ENCODE data around the gene PROK1. TPM values are rescaled to one million over a fixed set of nuclear protein-coding genes. Genes with fewer than 3 reads are reported as not detected.

PROK1 gene
- total and polyA plus RNA-seq, 2 of the 4 experiments (the other 2 are of a cell fraction): not detected

DNA sequence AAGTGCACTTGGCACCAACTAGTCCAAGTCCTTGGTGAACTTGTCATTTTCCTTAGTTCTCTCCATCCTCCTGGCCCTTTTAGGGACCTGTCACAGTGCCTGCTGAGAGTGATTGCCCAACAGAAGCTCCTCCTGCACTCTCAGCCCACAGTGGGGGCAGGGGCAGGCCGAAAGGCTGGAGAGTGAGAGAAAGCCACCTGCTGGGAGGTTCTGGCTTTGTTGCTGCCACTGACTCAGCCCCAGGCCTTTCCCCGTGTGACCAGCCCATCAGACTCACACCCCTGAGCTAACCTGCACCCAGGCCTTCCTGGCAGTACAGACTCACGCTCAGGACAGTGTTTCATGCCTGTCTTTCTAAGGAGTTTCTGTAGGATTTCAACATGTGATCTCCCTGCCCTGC is 17.1 kb upstream of the PROK1 start:
- no TSS peak for BruUV-seq (replicated peaks)

More for the DNA sequence above, 17.1 kb upstream of the PROK1 start:
- Histone ChIP-seq H4K91ac (ENCODE audit: insufficient read depth, low read depth, low read length) (no peak overlapping the region), H3K18ac (ENCODE audit: low read depth, low read length) (no peak overlapping the region), H3K36me3 (ENCODE audit: control insufficient read depth, insufficient read depth, low read length) (no peaks in the 10 kb centered on the region), H3K79me1 (ENCODE audit: low read depth in 1 of 2, low read length in 2 of 2) (no peaks in the 10 kb centered on the region), H3K4me2 (ENCODE audit: low read depth, low read length) (no peak overlapping the region), H3K27ac (ENCODE audit: insufficient read depth, low read length) (no peak overlapping the region), H4K5ac (ENCODE audit: low read depth, low read length) (no peak overlapping the region), H3K9me3 (ENCODE audit: control insufficient read depth, insufficient read depth, low read length) (no peaks in the 10 kb centered on the region), H2AK9ac (replicated peaks; ENCODE audit: low read depth, low read length, poor library complexity) (no peak overlapping the region), H3K9ac (ENCODE audit: low read depth, low read length) (no peak overlapping the region), H3K9me1 (ENCODE audit: insufficient read depth, low read length) (no peaks in the 10 kb centered on the region), H2BK5ac (ENCODE audit: low read depth, low read length, poor library complexity, severe bottlenecking) (no peak overlapping the region), H3K14ac (replicated peaks; ENCODE audit: low read depth, low read length) (no peak overlapping the region), H2BK120ac (ENCODE audit: low read depth, low read length) (no peak overlapping the region), H4K20me1 (ENCODE audit: insufficient read depth, low read length) (no peaks in the 10 kb centered on the region), H3K27me3 (ENCODE audit: control insufficient read depth, insufficient read depth, low read length) (peaks cover 48% of the 10 kb centered on the region), H3K56ac (ENCODE audit: extremely low read depth, insufficient read depth, low read length) (no peak overlapping the region), H3K4me1 (ENCODE audit: control insufficient read depth, insufficient read depth, low read length) (peaks cover 2% of the 10 kb centered on the region; the same call in 1 of the 2 replicates), H3K4me3 (ENCODE audit: insufficient read depth, low read depth, low read length) (no peak overlapping the region), H3K4ac (ENCODE audit: low read depth, low read length) (no peak overlapping the region), H3K23ac (ENCODE audit: low read depth, low read length) (no peak overlapping the region), H4K8ac (ENCODE audit: low read depth in 2 of 2, low read length in 2 of 2) (no peak overlapping the region), H2BK15ac (ENCODE audit: low read depth, low read length) (no peak overlapping the region), H2AFZ (replicated peaks; ENCODE audit: low read length, poor library complexity) (no peak overlapping the region), H2BK20ac (ENCODE audit: low read depth, low read length) (no peak overlapping the region), H2AK5ac (ENCODE audit: low read depth, low read length) (no peak overlapping the region)
- ChIA-PET CTCF (interaction anchor here (1.5 kb wide), 1 partner anchor 13 kb away, joined by 4 read pairs; no protein-coding TSS in a partner anchor), POLR2A (ENCODE audit: unreplicated experiment) (no interaction called here)
- ATAC-seq (ENCODE audit: low read depth): peak; percentile 46
- dilution Hi-C loops (cut with HindIII; ENCODE audit: low sequenced_read_pairs, unreplicated experiment): no loop called here
- DNase-seq: peak; percentile 20
- intact Hi-C loops (cut with micrococcal nuclease): no loop called here
- 0 out of 2 replicates have a peak, but pooled peaks have one; percentile 14 for TF ChIP-seq CTCF (conservative IDR thresholded peaks at IDR 0.05; ENCODE audit: low read depth, low read length)
- no peak for TF ChIP-seq MXI1 (IDR thresholded peaks at IDR 0.05; ENCODE audit: borderline replicate concordance, low read depth, low read length)
- peak; percentile 52 for TF ChIP-seq CEBPB (IDR thresholded peaks at IDR 0.05; ENCODE audit: low read depth, low read length)
- TF ChIP-seq RFX5 (IDR thresholded peaks at IDR 0.05; ENCODE audit: low read depth, low read length): no peak
- TF ChIP-seq RAD21 (IDR thresholded peaks at IDR 0.05; ENCODE audit: low read length): no peak
- TF ChIP-seq SMC3 (IDR thresholded peaks at IDR 0.05; ENCODE audit: low read depth, low read length): no peak
- TF ChIP-seq, protein P1, sequence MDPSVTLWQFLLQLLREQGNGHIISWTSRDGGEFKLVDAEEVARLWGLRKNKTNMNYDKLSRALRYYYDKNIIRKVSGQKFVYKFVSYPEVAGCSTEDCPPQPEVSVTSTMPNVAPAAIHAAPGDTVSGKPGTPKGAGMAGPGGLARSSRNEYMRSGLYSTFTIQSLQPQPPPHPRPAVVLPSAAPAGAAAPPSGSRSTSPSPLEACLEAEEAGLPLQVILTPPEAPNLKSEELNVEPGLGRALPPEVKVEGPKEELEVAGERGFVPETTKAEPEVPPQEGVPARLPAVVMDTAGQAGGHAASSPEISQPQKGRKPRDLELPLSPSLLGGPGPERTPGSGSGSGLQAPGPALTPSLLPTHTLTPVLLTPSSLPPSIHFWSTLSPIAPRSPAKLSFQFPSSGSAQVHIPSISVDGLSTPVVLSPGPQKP (IDR thresholded peaks at IDR 0.05; ENCODE audit: borderline replicate concordance, low read depth, low read length): no peak
- in situ Hi-C loops (cut with MboI; ENCODE audit: low sequenced_read_pairs): no loop called here
- no CpG with 5 or more reads among the region's 3 CpGs for WGBS, 2 experiments (ENCODE audit: extremely low coverage in 2 of 2, insufficient read length in 1 of 2)
